GM10266 (cell line): Measurements from ENCODE around the gene DAAM1.

Experiments used
- DNase-seq: peaks from one replicate; pipeline ENCODE4 v3.0.0; 2012; ENCODE audit errors: extremely low spot score
- CTCF ChIP-seq: IDR thresholded peaks from 2 replicates; pipeline ENCODE4 v1.5.1; 2012; ENCODE audit warnings: mild to moderate bottlenecking, low read depth; ENCODE audit not compliant: control insufficient read depth, insufficient read depth; ENCODE audit errors: missing control alignments

Gene DAAM1

GRCh38 chr14:59415836-59416602 lies 227.6 kb downstream of the DAAM1 start:
- TF ChIP-seq CTCF = no peak
- no peak for DNase-seq

- DNase-seq = no peak
- no peak for TF ChIP-seq CTCF
Measured at GRCh38 chr14:59417311-59417710, 228.8 kb downstream of the DAAM1 start.

GRCh38 chr14:59419303-59419702 lies 230.8 kb downstream of the DAAM1 start:
- no peak for TF ChIP-seq CTCF
- no peak for DNase-seq
